Prostate gland (tissue), 2 donors: Measurements from ENCODE around the gene MACC1. TPM values are rescaled to one million over a fixed set of nuclear protein-coding genes. Genes with fewer than 3 reads are reported as not detected.

ENCODE experiments used
- DNase-seq: peaks from one replicate; pipeline ENCODE4 v3.0.0-alpha.2; 2019; ENCODE audit warnings: low spot score
- H3K27ac ChIP-seq, 2 donors: fragments of 200-600 bp; sonication (generic); 2 replicates each; pipeline ENCODE4 v1.5.1; 2017 to 2019
- H3K27me3 ChIP-seq: fragments of 200-600 bp; sonication (generic); replicated peaks from 2 replicates; pipeline ENCODE4 v1.5.1; 2019; ENCODE audit not compliant: insufficient read depth
- H3K36me3 ChIP-seq, 2 donors: fragments of 200-600 bp; sonication (generic); 1 replicate in 1 of 2; 2 replicates in 1 of 2; pipeline versions ENCODE4 v1.5.1 to v1.8.1; 2017 to 2019
- H3K4me1 ChIP-seq: fragments of 200-600 bp; sonication (generic); replicated peaks from 2 replicates; pipeline ENCODE4 v1.5.1; 2019
- H3K4me3 ChIP-seq, 2 donors: fragments of 200-600 bp; sonication (generic); 2 replicates each; pipeline ENCODE4 v1.5.1; 2017 to 2019
- H3K9me3 ChIP-seq: fragments of 200-600 bp; sonication (generic); 2 replicates; pipeline ENCODE4 v1.5.1; 2017
- POLR2A ChIP-seq: fragments of 450-650 bp; IDR thresholded peaks from one replicate; pipeline ENCODE4 v1.6.1; 2016; ENCODE audit warnings: antibody characterized with exemption, mild to moderate bottlenecking
- POLR2AphosphoS5 ChIP-seq: sonication (generic); formaldehyde crosslinking; IDR thresholded peaks from one replicate; pipeline ENCODE4 v1.6.1; 2017; ENCODE audit warnings: antibody characterized with exemption
- WGBS: methylation state at CpG from one replicate; pipeline ENCODE4 v1.1.5; 2018; 5-methylcytosine and 5-hydroxymethylcytosine counted together
- intact Hi-C: fragments of 100-400 bp; cut with DNase I; formaldehyde crosslinking; loops from one replicate; pipeline ENCODE4 v1.14.2; 2022
- total RNA-seq, 2 donors: library from RNA; depleted of rRNA; stranded (reverse); fragments of >200 nt; gene quantifications; one replicate each; pipeline ENCODE4 v1.1.0, GENCODE V29; 2016
- TF ChIP-seq, protein P1 (sequence below), 4 experiments: fragments of 200-600 bp in 2 of 4; fragments of 450-650 bp in 2 of 4; sonication (generic) in 2 of 4; IDR thresholded peaks; 1 replicate in 3 of 4; 2 replicates in 1 of 4; pipeline ENCODE4 v1.5.1; 2016 to 2019; ENCODE audit warnings: antibody characterized with exemption in 4 of 4, mild to moderate bottlenecking in 2 of 4, moderate library complexity in 2 of 4

MACC1 gene
- total RNA-seq, 2 donors from 2014 or later, result 3.0 to 3.4 TPM

DNA sequence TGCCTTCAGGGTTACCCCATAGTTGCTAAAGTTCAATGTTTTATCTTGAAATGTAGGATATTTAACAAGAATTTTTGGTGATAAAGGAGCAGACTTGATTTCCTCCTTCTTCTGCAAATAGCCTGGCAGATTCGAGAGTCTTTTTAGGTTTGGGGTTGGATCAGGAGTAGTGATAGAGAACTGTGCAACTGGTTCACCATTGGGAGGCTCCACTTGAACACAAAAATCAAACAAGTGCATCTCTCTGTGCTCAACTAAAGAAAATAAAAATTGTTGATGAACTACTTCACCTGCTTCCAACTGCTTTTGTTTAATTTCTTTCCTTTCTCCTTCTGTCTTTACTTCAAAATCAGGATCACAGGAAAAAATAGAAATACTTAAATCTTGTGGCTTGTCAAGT, 58.5 kb downstream of the MACC1 start:
- Histone ChIP-seq H3K36me3 (no peaks in the 10 kb centered on the region), H3K4me1 (no peaks in the 10 kb centered on the region), H3K27ac (no peak overlapping the region), H3K4me3 (no peak overlapping the region), H3K9me3 (no peaks in the 10 kb centered on the region), H3K27me3 (no peaks in the 10 kb centered on the region)
- DNase-seq, result no peak
- TF ChIP-seq, protein P1, sequence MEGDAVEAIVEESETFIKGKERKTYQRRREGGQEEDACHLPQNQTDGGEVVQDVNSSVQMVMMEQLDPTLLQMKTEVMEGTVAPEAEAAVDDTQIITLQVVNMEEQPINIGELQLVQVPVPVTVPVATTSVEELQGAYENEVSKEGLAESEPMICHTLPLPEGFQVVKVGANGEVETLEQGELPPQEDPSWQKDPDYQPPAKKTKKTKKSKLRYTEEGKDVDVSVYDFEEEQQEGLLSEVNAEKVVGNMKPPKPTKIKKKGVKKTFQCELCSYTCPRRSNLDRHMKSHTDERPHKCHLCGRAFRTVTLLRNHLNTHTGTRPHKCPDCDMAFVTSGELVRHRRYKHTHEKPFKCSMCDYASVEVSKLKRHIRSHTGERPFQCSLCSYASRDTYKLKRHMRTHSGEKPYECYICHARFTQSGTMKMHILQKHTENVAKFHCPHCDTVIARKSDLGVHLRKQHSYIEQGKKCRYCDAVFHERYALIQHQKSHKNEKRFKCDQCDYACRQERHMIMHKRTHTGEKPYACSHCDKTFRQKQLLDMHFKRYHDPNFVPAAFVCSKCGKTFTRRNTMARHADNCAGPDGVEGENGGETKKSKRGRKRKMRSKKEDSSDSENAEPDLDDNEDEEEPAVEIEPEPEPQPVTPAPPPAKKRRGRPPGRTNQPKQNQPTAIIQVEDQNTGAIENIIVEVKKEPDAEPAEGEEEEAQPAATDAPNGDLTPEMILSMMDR (IDR thresholded peaks at IDR 0.05), result peak in 2 of 4 experiments; percentile 8 to 28
- TF ChIP-seq POLR2A, result no peak
- no peak for TF ChIP-seq POLR2AphosphoS5
- intact Hi-C loops, result no loop called here
- 17% methylated on average over 1 of the region's 1 CpG for WGBS

DNA sequence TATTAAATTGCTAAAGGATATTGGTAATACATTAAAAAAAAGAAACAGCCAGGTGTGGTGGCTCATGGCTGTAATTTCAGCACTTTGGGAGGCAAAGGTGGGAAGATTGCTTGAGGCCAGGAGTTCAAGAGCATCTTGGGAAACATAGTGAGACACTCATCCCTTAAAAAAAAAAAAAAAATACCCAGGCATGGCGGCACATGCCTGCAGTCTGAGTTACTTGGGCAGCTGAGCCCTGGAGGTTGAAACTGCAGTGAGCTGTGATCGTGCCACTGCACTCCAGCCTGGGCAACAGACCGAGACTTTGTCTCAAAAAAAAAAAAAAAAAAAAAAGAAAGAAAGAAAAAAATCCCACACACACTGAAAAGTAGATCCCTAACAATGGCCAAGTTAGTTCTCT, 59.7 kb downstream of the MACC1 start:
- DNase-seq, result no peak
- WGBS, result 51% methylated on average over 3 of the region's 3 CpGs
- Histone ChIP-seq H3K9me3 (no peaks in the 10 kb centered on the region), H3K27me3 (no peaks in the 10 kb centered on the region), H3K36me3 (no peaks in the 10 kb centered on the region), H3K27ac (no peak overlapping the region), H3K4me1 (no peaks in the 10 kb centered on the region), H3K4me3 (no peak overlapping the region)
- TF ChIP-seq, protein P1 (IDR thresholded peaks at IDR 0.05), result no peak
- TF ChIP-seq POLR2AphosphoS5 (no peak), POLR2A (no peak)
- intact Hi-C loops, result no loop called here

DNA sequence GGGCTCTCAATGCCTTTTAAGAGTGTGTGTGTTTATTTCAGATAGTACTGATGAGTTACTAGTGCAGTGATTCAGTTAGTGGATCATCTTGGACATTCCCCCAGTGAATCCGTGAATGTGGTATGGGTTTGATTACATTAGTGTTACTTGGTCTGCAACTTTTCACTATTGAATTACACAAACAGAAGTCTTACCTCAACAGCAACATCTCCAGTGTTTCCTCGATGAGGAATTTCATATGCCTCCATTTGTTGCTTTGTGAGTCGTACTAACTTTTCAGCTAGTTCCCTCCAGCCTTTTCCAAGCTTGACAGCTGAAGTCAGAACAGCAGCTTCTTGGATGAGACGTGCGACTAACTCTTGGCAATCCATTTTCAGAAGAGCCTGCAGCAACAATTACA, 63.2 kb downstream of the MACC1 start:
- no peaks in the 10 kb centered on the region for H3K27me3 ChIP-seq
- H3K27ac ChIP-seq, result no peak overlapping the region
- H3K4me3 ChIP-seq, result no peak overlapping the region
- H3K4me1 ChIP-seq, result no peaks in the 10 kb centered on the region
- H3K36me3 ChIP-seq, result no peaks in the 10 kb centered on the region
- no peaks in the 10 kb centered on the region for H3K9me3 ChIP-seq
- DNase-seq, result no peak
- WGBS, result 56% methylated on average over 5 of the region's 5 CpGs
- intact Hi-C loops, result no loop called here
- TF ChIP-seq, protein P1 (IDR thresholded peaks at IDR 0.05), result no peak
- TF ChIP-seq POLR2AphosphoS5 (no peak), POLR2A (no peak)

DNA sequence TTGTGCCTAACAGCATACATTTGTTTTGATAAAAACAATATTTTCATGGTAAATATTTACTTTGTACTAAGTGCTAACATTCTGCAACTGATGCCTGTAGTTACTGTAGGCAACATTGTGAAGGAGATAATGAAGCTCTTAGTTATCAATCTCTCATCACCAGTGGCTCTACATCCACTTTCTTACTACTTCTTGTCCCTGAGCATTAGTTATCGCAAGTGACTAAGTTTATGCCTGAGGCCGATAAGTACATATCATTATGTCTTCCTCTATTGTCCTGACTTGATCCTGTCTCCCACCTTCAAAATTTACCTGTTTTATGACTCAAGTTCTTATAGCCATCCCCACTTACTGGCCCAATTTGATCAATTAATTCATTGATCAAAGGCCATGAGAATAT, 63.6 kb downstream of the MACC1 start:
- Histone ChIP-seq H3K36me3 (no peaks in the 10 kb centered on the region), H3K27me3 (no peaks in the 10 kb centered on the region), H3K9me3 (no peaks in the 10 kb centered on the region), H3K4me1 (no peaks in the 10 kb centered on the region), H3K4me3 (no peak overlapping the region), H3K27ac (no peak overlapping the region)
- TF ChIP-seq POLR2AphosphoS5 (no peak), POLR2A (no peak)
- TF ChIP-seq, protein P1 (IDR thresholded peaks at IDR 0.05), result no peak
- 100% methylated on average over 2 of the region's 2 CpGs for WGBS
- intact Hi-C loops, result no loop called here
- DNase-seq, result no peak

DNA sequence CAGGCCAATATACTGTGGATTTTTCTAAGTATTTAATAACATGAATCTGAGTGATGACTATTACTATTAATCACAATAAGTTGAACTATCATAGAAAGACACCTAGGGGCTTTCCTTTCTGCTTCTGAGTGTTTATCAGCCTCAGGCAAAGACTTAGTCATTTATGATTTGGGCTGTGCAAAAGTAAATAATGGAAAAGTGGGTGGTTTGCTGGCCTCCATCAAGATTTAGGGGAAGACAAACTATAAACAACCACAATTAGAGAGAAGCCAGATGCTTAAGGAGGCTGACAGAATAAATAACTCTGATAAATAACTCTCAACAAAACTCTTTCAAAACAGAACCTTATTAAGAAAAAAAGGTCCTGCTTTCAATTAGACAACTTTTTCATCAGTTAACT, 64.7 kb downstream of the MACC1 start:
- peak overlapping the region in 1 of 2 donors; percentile 16 for H3K27ac ChIP-seq
- no peaks in the 10 kb centered on the region for H3K4me1 ChIP-seq
- intact Hi-C loops, result no loop called here
- no peak for TF ChIP-seq POLR2A
- no peak for TF ChIP-seq POLR2AphosphoS5
- TF ChIP-seq, protein P1 (IDR thresholded peaks at IDR 0.05), result no peak
- no peaks in the 10 kb centered on the region for H3K27me3 ChIP-seq
- H3K9me3 ChIP-seq, result no peaks in the 10 kb centered on the region
- no peak overlapping the region for H3K4me3 ChIP-seq
- no peaks in the 10 kb centered on the region for H3K36me3 ChIP-seq
- no peak for DNase-seq
